AG04450 (cell line): Measurements from ENCODE around the gene BTF3. TPM values are rescaled to one million over a fixed set of nuclear protein-coding genes. Genes with fewer than 3 reads are reported as not detected.

Experiments used
- CTCF ChIA-PET: fragments of 300-600, 350-600 bp; formaldehyde crosslinking; extraction: SDS; loops from one replicate; lab custom pipeline; 2022; ENCODE audit warnings: antibody characterized with exemption, inconsistent platforms; lab: Charles Lee
- POLR2A ChIA-PET: fragments of 350-600 bp; formaldehyde crosslinking; extraction: SDS; loops from one replicate; lab custom pipeline; 2021; ENCODE audit warnings: antibody characterized with exemption, inconsistent platforms; lab: Yijun Ruan, JAX
- DNase-seq: peaks from one replicate; pipeline ENCODE4 v3.0.0-alpha.2; 2011; ENCODE audit warnings: low read depth, low spot score
- H3K27ac ChIP-seq: one replicate; pipeline ENCODE4 v1.5.1; 2012; ENCODE audit warnings: low read depth, low read length, control low read depth
- H3K27me3 ChIP-seq: one replicate; pipeline ENCODE4 v1.6.0; 2012; ENCODE audit warnings: low read length; ENCODE audit not compliant: control insufficient read depth, insufficient read depth
- H3K4me3 ChIP-seq: 2 replicates; pipeline ENCODE4 v1.5.1; 2011; ENCODE audit warnings: mild to moderate bottlenecking, low read depth, low read length, control low read depth
- H3K9me3 ChIP-seq: 2 replicates; pipeline ENCODE4 v1.5.1; 2012; ENCODE audit warnings: low read length; ENCODE audit not compliant: control insufficient read depth, insufficient read depth
- CTCF ChIP-seq: IDR thresholded peaks from 2 replicates; pipeline ENCODE4 v1.5.1; 2011; ENCODE audit warnings: low read depth, low read length, control low read depth, inconsistent platforms
- polyA plus RNA-seq: library from polyadenylated mRNA; depleted of rRNA; stranded (reverse); fragments of >200 nt; gene quantifications from 2 replicates; pipeline ENCODE4 v1.2.3, GENCODE V29; 2011

Gene BTF3
- polyA plus RNA-seq, 1 experiment: 755 TPM

DNA sequence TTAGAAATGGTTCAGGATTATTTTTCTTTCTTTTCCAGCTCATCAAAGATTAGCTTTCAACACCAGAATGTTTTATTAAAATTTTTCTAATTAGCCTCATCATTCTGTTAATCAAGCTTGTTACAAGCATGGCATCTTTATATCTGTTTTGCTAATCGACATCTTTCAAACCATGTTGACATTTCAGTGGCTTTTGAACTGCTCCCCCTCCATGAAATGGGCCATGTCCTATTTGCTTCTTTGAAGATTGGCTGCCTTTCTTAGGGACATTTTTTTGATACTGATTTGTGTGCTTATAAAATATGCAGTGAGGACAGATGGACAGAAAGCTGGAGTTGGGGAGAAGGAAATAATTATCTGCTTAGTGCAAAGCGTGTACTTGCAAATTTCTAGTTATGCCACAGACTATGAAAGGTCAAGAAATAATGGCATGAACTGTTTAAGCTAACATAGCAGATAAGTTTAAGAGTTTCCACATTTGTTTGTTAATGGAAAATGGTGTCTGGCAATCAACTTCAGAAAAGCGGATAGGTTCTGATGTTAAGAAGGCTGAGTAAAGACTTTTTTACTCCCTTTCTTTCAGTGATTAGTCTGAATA, 27.5 kb downstream of the BTF3 start:
- Histone ChIP-seq H3K27me3 (no peaks in the 10 kb centered on the region), H3K4me3 (no peak overlapping the region), H3K9me3 (peaks cover 2% of the 10 kb centered on the region; the same call in 1 of the 2 replicates), H3K27ac (no peak overlapping the region)
- DNase-seq: no peak
- ChIA-PET CTCF (interaction anchor here (0.9 to 4.0 kb wide), 3 partner anchors 11 to 71 kb away, joined by 3 to 23 read pairs (median 5); no protein-coding TSS in a partner anchor), POLR2A (interaction anchor here (0.9 kb wide), 1 partner anchor 13 kb away, joined by 3 read pairs; no protein-coding TSS in a partner anchor)
- TF ChIP-seq CTCF: no peak

DNA sequence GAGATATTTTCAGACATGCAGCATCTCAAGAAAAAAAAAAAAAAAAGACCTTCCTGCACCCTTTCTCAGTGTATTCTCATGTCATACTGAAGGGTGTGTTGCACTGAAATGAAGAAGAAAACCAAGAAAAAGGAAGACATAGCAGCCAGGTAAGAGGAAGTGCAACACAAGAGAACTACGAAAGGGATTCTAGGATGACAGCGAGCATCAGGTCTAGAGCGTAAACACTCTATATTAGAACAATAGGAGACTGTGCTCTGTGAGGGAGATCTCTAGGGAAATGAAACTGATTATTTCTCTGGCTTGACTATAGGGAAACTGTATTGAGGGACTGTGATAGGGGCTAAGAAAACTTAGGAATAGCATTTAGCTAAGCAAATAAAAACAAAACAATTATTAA, 30.0 kb downstream of the BTF3 start:
- Histone ChIP-seq H3K4me3 (no peak overlapping the region), H3K27me3 (no peaks in the 10 kb centered on the region), H3K27ac (no peak overlapping the region), H3K9me3 (peaks cover 4% of the 10 kb centered on the region)
- ChIA-PET CTCF (interaction anchor here (1.1 to 4.0 kb wide), 2 partner anchors 9 kb away, joined by 4 to 23 read pairs; no protein-coding TSS in a partner anchor), POLR2A (no interaction called here)
- no peak for DNase-seq
- no peak for TF ChIP-seq CTCF

- Histone ChIP-seq H3K9me3 (peaks cover 4% of the 10 kb centered on the region), H3K4me3 (no peak overlapping the region), H3K27ac (no peak overlapping the region), H3K27me3 (no peaks in the 10 kb centered on the region)
- TF ChIP-seq CTCF: no peak
- ChIA-PET POLR2A (no interaction called here), CTCF (interaction anchor here (1.1 to 4.0 kb wide), 2 partner anchors 8 to 10 kb away, joined by 4 to 23 read pairs; no protein-coding TSS in a partner anchor)
- no peak for DNase-seq
These were observed 30.8 kb downstream of the BTF3 start for GRCh38 chr5:73529081-73529480.

DNA sequence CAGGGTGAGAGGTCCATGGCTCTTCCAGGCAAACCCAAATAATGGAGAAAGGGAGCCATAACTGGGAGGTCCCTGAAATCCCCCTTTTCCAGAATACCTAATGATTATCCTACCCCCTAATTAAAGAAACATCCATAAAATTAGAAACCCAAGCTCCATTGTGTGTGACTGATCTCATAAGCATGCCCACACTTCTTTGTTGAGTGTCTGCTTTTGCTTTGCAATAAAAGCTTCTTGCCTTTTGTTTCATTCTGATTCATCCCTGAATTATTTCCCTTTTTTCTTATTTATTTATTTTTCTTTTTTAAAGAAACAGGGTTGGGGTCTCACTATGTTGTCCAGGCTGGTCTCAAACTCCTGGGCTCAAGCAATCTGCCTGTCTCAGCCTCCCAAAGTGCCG, 33.1 kb downstream of the BTF3 start:
- Histone ChIP-seq H3K4me3 (no peak overlapping the region), H3K27ac (no peak overlapping the region), H3K27me3 (no peaks in the 10 kb centered on the region), H3K9me3 (peaks cover 9% of the 10 kb centered on the region)
- no peak for DNase-seq
- POLR2A ChIA-PET: no interaction called here
- no peak for TF ChIP-seq CTCF
- CTCF ChIA-PET: interaction anchor here (1.1 kb wide), 1 partner anchor 10 kb away, joined by 5 read pairs; no protein-coding TSS in a partner anchor

DNA sequence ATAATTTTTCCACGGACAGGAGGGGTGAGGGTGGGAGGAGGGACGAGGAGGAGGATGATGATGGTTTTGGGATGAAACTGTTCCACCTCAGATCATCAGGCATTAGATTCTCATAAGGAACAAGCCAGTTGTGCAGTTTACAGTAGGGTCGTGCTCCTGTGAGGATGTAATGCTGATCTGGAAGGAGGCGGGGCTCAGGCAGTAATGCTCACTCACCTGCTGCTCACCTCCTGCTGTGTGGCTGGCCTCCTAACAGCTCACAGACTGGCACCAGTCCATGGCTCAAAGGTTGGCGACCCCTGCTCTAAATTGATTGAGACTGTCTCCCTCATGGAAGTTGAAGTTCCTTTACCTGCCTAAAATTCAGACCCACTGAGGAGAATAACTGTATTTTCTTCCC, 34.0 kb downstream of the BTF3 start:
- CTCF ChIA-PET: no interaction called here

More for the DNA sequence above, 34.0 kb downstream of the BTF3 start:
- Histone ChIP-seq H3K4me3 (no peak overlapping the region), H3K9me3 (peaks cover 9% of the 10 kb centered on the region), H3K27me3 (no peaks in the 10 kb centered on the region), H3K27ac (no peak overlapping the region)
- TF ChIP-seq CTCF: no peak
- POLR2A ChIA-PET: no interaction called here
- DNase-seq: no peak
